Heart right ventricle (tissue), 16 donors: ENCODE data around the gene RPS18. TPM values are rescaled to one million over a fixed set of nuclear protein-coding genes. Genes with fewer than 3 reads are reported as not detected.

Experiments
- ATAC-seq, 8 donors: fragments of 200-7000 bp; cut with Tn5 transposase; one replicate each; pipeline ENCODE4 v1.9.1; 2020; ENCODE audit warnings: mild to moderate bottlenecking in 8 of 8, moderate library complexity in 8 of 8, moderate number of reproducible peaks in 1 of 8
- DNase-seq, 2 donors: peaks; one replicate each; pipeline ENCODE4 v3.0.0-alpha.2; 2020
- H3K27ac ChIP-seq, 10 donors: fragments of 200-600 bp; sonication (generic) in 2 of 10; one replicate each; pipeline versions ENCODE4 v1.5.0 to v1.8.0; 2020 to 2022; ENCODE audit warnings: mild to moderate bottlenecking in 3 of 10
- H3K27me3 ChIP-seq, 7 donors: fragments of 200-600 bp; one replicate each; pipeline ENCODE4 v1.8.0; 2021 to 2022; ENCODE audit warnings: mild to moderate bottlenecking in 2 of 7
- H3K36me3 ChIP-seq, 9 donors: fragments of 200-600 bp; sonication (generic) in 1 of 9; one replicate each; pipeline versions ENCODE4 v1.5.0 to v1.8.0; 2020 to 2022; ENCODE audit warnings: mild to moderate bottlenecking in 2 of 9
- H3K4me1 ChIP-seq, 9 donors: fragments of 200-600 bp; sonication (generic) in 1 of 9; one replicate each; pipeline versions ENCODE4 v1.5.0 to v1.8.0; 2020 to 2022; ENCODE audit warnings: mild to moderate bottlenecking in 4 of 9
- H3K4me3 ChIP-seq, 10 donors: fragments of 200-600 bp; sonication (generic) in 2 of 10; one replicate each; pipeline versions ENCODE4 v1.5.0 to v1.8.0; 2020 to 2022; ENCODE audit warnings: mild to moderate bottlenecking in 7 of 10, moderate library complexity in 2 of 10
- H3K9me3 ChIP-seq, 11 donors: fragments of 200-600 bp in 10 of 11; sonication (generic) in 2 of 11; one replicate each; pipeline versions ENCODE4 v1.5.0 to v1.8.0; 2013 to 2022; ENCODE audit warnings: mild to moderate bottlenecking in 2 of 11, control low read depth in 1 of 11, moderate library complexity in 1 of 11
- WGBS, 2 donors: extraction: QIAGEN DNeasy Blood & Tissue Kit; methylation state at CpG; one replicate each; pipeline ENCODE4 v1.1.7; 2013; ENCODE audit warnings: inconsistent platforms in 1 of 2; 5-methylcytosine and 5-hydroxymethylcytosine counted together
- intact Hi-C, 10 donors: fragments of 100-400 bp; cut with DNase I; formaldehyde crosslinking; loops; one replicate each; pipeline versions ENCODE4 v1.11.1 to v1.14.2; 2022
- polyA plus RNA-seq, 2 donors: library from polyadenylated mRNA; stranded (reverse); fragments of 200-250 nt; gene quantifications; one replicate each; pipeline ENCODE4 v1.2.3, GENCODE V29; 2013
- total RNA-seq, 10 donors: library from RNA; stranded (reverse); fragmentation: NEBNext Ultra II Directional in 3 of 10; extraction: Animal tissue kit (Norgen Biotek cat#: 25700) in 3 of 10; gene quantifications; one replicate each; pipeline versions ENCODE4 v1.2.1 to v1.2.4, GENCODE V29; 2021 to 2023
- TF ChIP-seq, protein P1 (sequence below), 9 donors: fragments of 200-600 bp; sonication (generic) in 2 of 9; IDR thresholded peaks; one replicate each; pipeline versions ENCODE4 v1.5.0 to v1.8.0; 2021 to 2022; ENCODE audit warnings: antibody characterized with exemption in 9 of 9, mild to moderate bottlenecking in 5 of 9, moderate library complexity in 1 of 9
- donor health status: Arrhythmogenic right ventricular cardiomyopathy.
- donor health status: ischemic (EF 13 %, LVEDD 7.1; RV severe dilation, severe dysfunction).
- donor health status: healthy with polysubstance abuse.
- donor health status: DM: no; HTN: yes; CAD: no.
- donor health status: DM: no; HTN: no; CAD: no.
- donor health status: ischemic (EF 25% LVEDD 6.9; RV normal size, moderate dysfunction).
- donor health status: ischemic (EF 25% LVEDD 5.7; RV mildly dilated, moderate dysfunction).
- donor health status: healthy.
- donor health status: DM: yes; HTN: yes; CAD: no.
- donor health status: Ischemic cardiomyopathy.
- donor health status: ischemic (EF 35%, LVEDD 5.7; RV mildly dilated, moderate dysfunction).
- donor health status: nonischemic (EF 11% LVEDD 7.7; RV severe dilation, severe dysfunction).
- donor health status: DM: yes; HTN: yes; CAD: no.
- donor health status: PGD.
- donor health status: ischemic (EF 29% LVEDD 5.4; RV normal size, mild dysfunction).
- donor health status: nonischemic (EF 23%, LVEDD 6.1; RV moderate dilation, normal function).

RPS18 gene
- total and polyA plus RNA-seq, 12 donors, result 767 to 4,398 (median 902) TPM

GRCh38 chr6:33247977-33248642 is 23.8 kb upstream of the RPS18 start:
- H3K27ac ChIP-seq, result peak overlapping the region; percentile 19 to 96 (median 92)
- ATAC-seq, result peak; percentile 53 to 85 (median 74)
- WGBS, 2 donors, result 5% methylated on average over 28 of the region's 28 CpGs
- peaks cover 0 to 12% (median 0%) of the 10 kb centered on the region in 7 donors for H3K27me3 ChIP-seq
- H3K36me3 ChIP-seq, result peaks cover 0 to 26% (median 4%) of the 10 kb centered on the region in 9 donors
- peak overlapping the region; percentile 16 to 76 (median 61) for H3K4me3 ChIP-seq
- peaks cover 7 to 33% (median 22%) of the 10 kb centered on the region in 9 donors for H3K4me1 ChIP-seq
- TF ChIP-seq, protein P1, sequence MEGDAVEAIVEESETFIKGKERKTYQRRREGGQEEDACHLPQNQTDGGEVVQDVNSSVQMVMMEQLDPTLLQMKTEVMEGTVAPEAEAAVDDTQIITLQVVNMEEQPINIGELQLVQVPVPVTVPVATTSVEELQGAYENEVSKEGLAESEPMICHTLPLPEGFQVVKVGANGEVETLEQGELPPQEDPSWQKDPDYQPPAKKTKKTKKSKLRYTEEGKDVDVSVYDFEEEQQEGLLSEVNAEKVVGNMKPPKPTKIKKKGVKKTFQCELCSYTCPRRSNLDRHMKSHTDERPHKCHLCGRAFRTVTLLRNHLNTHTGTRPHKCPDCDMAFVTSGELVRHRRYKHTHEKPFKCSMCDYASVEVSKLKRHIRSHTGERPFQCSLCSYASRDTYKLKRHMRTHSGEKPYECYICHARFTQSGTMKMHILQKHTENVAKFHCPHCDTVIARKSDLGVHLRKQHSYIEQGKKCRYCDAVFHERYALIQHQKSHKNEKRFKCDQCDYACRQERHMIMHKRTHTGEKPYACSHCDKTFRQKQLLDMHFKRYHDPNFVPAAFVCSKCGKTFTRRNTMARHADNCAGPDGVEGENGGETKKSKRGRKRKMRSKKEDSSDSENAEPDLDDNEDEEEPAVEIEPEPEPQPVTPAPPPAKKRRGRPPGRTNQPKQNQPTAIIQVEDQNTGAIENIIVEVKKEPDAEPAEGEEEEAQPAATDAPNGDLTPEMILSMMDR (IDR thresholded peaks at IDR 0.05), result peak; percentile 94 to 100 (median 98)
- peak; percentile 90 for DNase-seq
- no peaks in the 10 kb centered on the region for H3K9me3 ChIP-seq
- intact Hi-C loops, result loop anchor here (1.0 to 10.0 kb wide), 20 partner anchors 36 to 313 kb away; partner anchors contain the start of genes RXRB (in 3 of the 10), SLC39A7 (in 3 of the 10), HSD17B8 (in 2 of the 10) and HLA-DOA (in 1 of the 10)

DNA sequence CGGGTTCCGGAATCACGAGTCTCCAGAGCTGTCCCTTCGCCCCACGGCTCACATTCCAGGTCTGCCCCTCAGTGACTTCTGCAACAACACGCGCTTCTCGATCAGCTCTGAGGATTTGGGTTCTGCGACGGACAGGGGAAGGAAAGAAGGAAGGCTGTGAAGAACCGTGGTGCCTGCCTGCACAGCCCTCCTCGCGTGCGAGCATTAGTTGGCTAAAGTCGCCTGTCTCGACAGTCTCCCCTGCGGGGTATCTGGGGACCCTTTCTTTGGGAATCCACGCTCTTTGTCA is 23.3 kb upstream of the RPS18 start:
- no peak for DNase-seq
- Histone ChIP-seq H3K36me3 (peaks cover 0 to 28% (median 5%) of the 10 kb centered on the region in 9 donors), H3K4me3 (peak overlapping the region; percentile 16 to 76 (median 61)), H3K9me3 (no peaks in the 10 kb centered on the region), H3K27ac (peak overlapping the region; percentile 19 to 96 (median 92)), H3K27me3 (peaks cover 0 to 12% (median 0%) of the 10 kb centered on the region in 7 donors), H3K4me1 (peaks cover 7 to 33% (median 22%) of the 10 kb centered on the region in 9 donors)
- intact Hi-C loops, result loop anchor here (1.0 to 10.0 kb wide), 20 partner anchors 36 to 314 kb away; partner anchors contain the start of genes RXRB (in 3 of the 10), SLC39A7 (in 3 of the 10), HSD17B8 (in 2 of the 10) and HLA-DOA (in 1 of the 10)
- WGBS, 2 donors, result 0 to 2% methylated on average over 18 of the region's 18 CpGs
- peak; percentile 6 to 39 (median 14) for ATAC-seq
- TF ChIP-seq, protein P1 (IDR thresholded peaks at IDR 0.05), result peak in 3 of 9 donors; percentile 3 to 33 (median 23)

GRCh38 chr6:33248932-33249731 is 22.7 kb upstream of the RPS18 start:
- TF ChIP-seq, protein P1 (IDR thresholded peaks at IDR 0.05), result peak in 5 of 9 donors; percentile 28 to 56 (median 36)
- Histone ChIP-seq H3K4me1 (peaks cover 7 to 33% (median 22%) of the 10 kb centered on the region in 9 donors), H3K27me3 (peaks cover 0 to 12% (median 0%) of the 10 kb centered on the region in 7 donors), H3K36me3 (peaks cover 0 to 34% (median 8%) of the 10 kb centered on the region in 9 donors), H3K4me3 (peak overlapping the region; percentile 22 to 76 (median 61)), H3K9me3 (no peaks in the 10 kb centered on the region), H3K27ac (peak overlapping the region; percentile 82 to 96 (median 92))
- 0% methylated on average over 58 of the region's 58 CpGs for WGBS, 2 donors
- intact Hi-C loops, result loop anchor here (1.0 to 10.0 kb wide), 22 partner anchors 37 to 355 kb away; partner anchors contain the start of genes RXRB (in 3 of the 10), SLC39A7 (in 3 of the 10), HSD17B8 (in 2 of the 10) and HLA-DOA (in 1 of the 10)
- DNase-seq, result peak; percentile 97 to 98
- peak; percentile 94 to 98 (median 97) for ATAC-seq
